IMR-90 (cell line): Measurements from ENCODE around the gene ANTXR1. TPM values are rescaled to one million over a fixed set of nuclear protein-coding genes. Genes with fewer than 3 reads are reported as not detected.

Source experiments
- ATAC-seq: fragments of 200-7000 bp; cut with Tn5 transposase; 2 replicates; pipeline ENCODE4 v1.9.1; 2020; ENCODE audit warnings: low read depth, mild to moderate bottlenecking, moderate library complexity
- BruUV-seq: library from RNA; stranded (reverse); fragments of 400-500 nt; replicated peaks from 2 replicates; lab custom pipeline; 2021; lab: Mats Ljungman, UMichigan
- CTCF ChIA-PET: fragments of 300-600 bp; formaldehyde crosslinking; extraction: SDS; loops from one replicate; lab custom pipeline; 2021; ENCODE audit warnings: antibody characterized with exemption; lab: Yijun Ruan, JAX
- POLR2A ChIA-PET: fragments of 300-600 bp; sonication (Branson Sonifier 250); formaldehyde crosslinking; loops from one replicate; lab custom pipeline; 2022; ENCODE audit warnings: antibody characterized with exemption; ENCODE audit not compliant: unreplicated experiment; lab: Charles Lee
- DNase-seq: peaks from one replicate; pipeline ENCODE4 v3.0.0; 2013
- H2AFZ ChIP-seq: replicated peaks from 2 replicates; pipeline ENCODE3; 2013; ENCODE audit warnings: low read length, mild to moderate bottlenecking; ENCODE audit not compliant: poor library complexity
- H2AK5ac ChIP-seq: 2 replicates; pipeline ENCODE4 v1.6.1; 2013; ENCODE audit warnings: low read depth, low read length, inconsistent platforms
- H2AK9ac ChIP-seq: replicated peaks from 2 replicates; pipeline ENCODE3; 2013; ENCODE audit warnings: mild to moderate bottlenecking, low read depth, low read length, moderate library complexity; ENCODE audit not compliant: poor library complexity
- H2BK120ac ChIP-seq: 2 replicates; pipeline ENCODE4 v1.6.1; 2013; ENCODE audit warnings: low read depth, low read length, inconsistent platforms
- H2BK15ac ChIP-seq: 3 replicates; pipeline ENCODE4 v1.6.1; 2013; ENCODE audit warnings: low read depth, low read length, inconsistent platforms
- H2BK20ac ChIP-seq: 2 replicates; pipeline ENCODE4 v1.6.1; 2013; ENCODE audit warnings: low read depth, mild to moderate bottlenecking, inconsistent platforms, low read length, moderate library complexity
- H2BK5ac ChIP-seq: 2 replicates; pipeline ENCODE4 v1.6.1; 2013; ENCODE audit warnings: mild to moderate bottlenecking, low read depth, low read length, inconsistent platforms; ENCODE audit not compliant: poor library complexity, severe bottlenecking
- H3K14ac ChIP-seq: replicated peaks from 2 replicates; pipeline ENCODE4 v1.6.1; 2013; ENCODE audit warnings: low read depth, low read length, inconsistent platforms
- H3K18ac ChIP-seq: 2 replicates; pipeline ENCODE4 v1.6.1; 2013; ENCODE audit warnings: low read depth, low read length, control low read depth
- H3K23ac ChIP-seq: 2 replicates; pipeline ENCODE4 v1.6.1; 2013; ENCODE audit warnings: low read depth, low read length, inconsistent platforms
- H3K27ac ChIP-seq: 2 replicates; pipeline ENCODE4 v1.5.1; 2013; ENCODE audit warnings: mild to moderate bottlenecking, control low read depth, low read length; ENCODE audit not compliant: insufficient read depth
- H3K27me3 ChIP-seq: 2 replicates; pipeline ENCODE4 v1.6.1; 2013; ENCODE audit warnings: low read length; ENCODE audit not compliant: control insufficient read depth, insufficient read depth
- H3K36me3 ChIP-seq: 2 replicates; pipeline ENCODE4 v1.6.1; 2013; ENCODE audit warnings: low read length, mixed read lengths; ENCODE audit not compliant: control insufficient read depth, insufficient read depth
- H3K4ac ChIP-seq: 2 replicates; pipeline ENCODE4 v1.6.1; 2013; ENCODE audit warnings: low read depth, low read length, inconsistent platforms
- H3K4me1 ChIP-seq: 2 replicates; pipeline ENCODE4 v1.6.1; 2013; ENCODE audit warnings: low read length, mixed read lengths; ENCODE audit not compliant: control insufficient read depth, insufficient read depth
- H3K4me2 ChIP-seq: 2 replicates; pipeline ENCODE4 v1.6.1; 2013; ENCODE audit warnings: low read depth, mild to moderate bottlenecking, control low read depth, low read length, moderate library complexity
- H3K4me3 ChIP-seq: 2 replicates; pipeline ENCODE4 v1.5.1; 2013; ENCODE audit warnings: low read depth, mild to moderate bottlenecking, control low read depth, low read length, moderate library complexity; ENCODE audit not compliant: insufficient read depth
- H3K56ac ChIP-seq: 2 replicates; pipeline ENCODE4 v1.6.1; 2013; ENCODE audit warnings: low read length, inconsistent platforms; ENCODE audit not compliant: insufficient read depth; ENCODE audit errors: extremely low read depth
- H3K79me1 ChIP-seq, 2 experiments: 2 replicates each; pipeline ENCODE4 v1.6.1; 2013; ENCODE audit warnings: low read length in 2 of 2, inconsistent platforms in 1 of 2, low read depth in 1 of 2
- H3K9ac ChIP-seq: 2 replicates; pipeline ENCODE4 v1.6.1; 2013; ENCODE audit warnings: low read depth, low read length, control low read depth
- H3K9me1 ChIP-seq: 2 replicates; pipeline ENCODE4 v1.6.1; 2013; ENCODE audit warnings: low read length, inconsistent platforms; ENCODE audit not compliant: insufficient read depth
- H3K9me3 ChIP-seq: 2 replicates; pipeline ENCODE4 v1.6.1; 2013; ENCODE audit warnings: low read length; ENCODE audit not compliant: control insufficient read depth, insufficient read depth
- H4K20me1 ChIP-seq: 2 replicates; pipeline ENCODE4 v1.6.1; 2013; ENCODE audit warnings: low read length, inconsistent platforms; ENCODE audit not compliant: insufficient read depth
- H4K5ac ChIP-seq: 2 replicates; pipeline ENCODE4 v1.6.1; 2013; ENCODE audit warnings: mild to moderate bottlenecking, low read depth, low read length, control low read depth
- H4K8ac ChIP-seq, 2 experiments: 2 replicates each; pipeline ENCODE4 v1.6.1; 2013; ENCODE audit warnings: low read depth in 2 of 2, low read length in 2 of 2, control low read depth in 1 of 2, inconsistent platforms in 1 of 2
- H4K91ac ChIP-seq: 2 replicates; pipeline ENCODE4 v1.6.1; 2013; ENCODE audit warnings: low read depth, low read length, inconsistent platforms; ENCODE audit not compliant: insufficient read depth
- BHLHE40 ChIP-seq: fragments of 150-350 bp; IDR thresholded peaks from 2 replicates; pipeline ENCODE4 v1.6.1; 2016; ENCODE audit warnings: mild to moderate bottlenecking, low read depth, low read length
- CEBPB ChIP-seq: IDR thresholded peaks from 2 replicates; pipeline ENCODE4 v1.6.1; 2012; ENCODE audit warnings: low read depth, low read length, improper control_type of control experiment
- CTCF ChIP-seq: conservative IDR thresholded peaks from 2 replicates; pipeline ENCODE4 v1.5.1; 2012; ENCODE audit warnings: mild to moderate bottlenecking, low read depth, low read length, improper control_type of control experiment
- FOS ChIP-seq: fragments of 150-350 bp; IDR thresholded peaks from 2 replicates; pipeline ENCODE4 v1.6.1; 2016; ENCODE audit warnings: low read depth, low read length
- MAFK ChIP-seq: IDR thresholded peaks from 2 replicates; pipeline ENCODE4 v1.6.1; 2012; ENCODE audit warnings: low read depth, low read length, improper control_type of control experiment
- MAZ ChIP-seq: IDR thresholded peaks from 2 replicates; pipeline ENCODE4 v1.6.1; 2012; ENCODE audit warnings: low read depth, mild to moderate bottlenecking, low read length, improper control_type of control experiment, moderate library complexity, borderline replicate concordance
- MXI1 ChIP-seq: IDR thresholded peaks from 2 replicates; pipeline ENCODE4 v1.6.1; 2012; ENCODE audit warnings: low read depth, mild to moderate bottlenecking, low read length, moderate library complexity, borderline replicate concordance
- RCOR1 ChIP-seq: IDR thresholded peaks from 2 replicates; pipeline ENCODE4 v1.6.1; 2012; ENCODE audit warnings: mild to moderate bottlenecking, low read length, improper control_type of control experiment; ENCODE audit not compliant: insufficient replicate concordance
- SMC3 ChIP-seq: fragments of 150-350 bp; IDR thresholded peaks from 2 replicates; pipeline ENCODE4 v1.6.1; 2016; ENCODE audit warnings: low read depth, mild to moderate bottlenecking, antibody characterized with exemption, low read length, moderate library complexity
- USF2 ChIP-seq: fragments of 150-350 bp; IDR thresholded peaks from 2 replicates; pipeline ENCODE4 v1.6.1; 2017; ENCODE audit warnings: mild to moderate bottlenecking, antibody characterized with exemption, low read length, low read depth
- WGBS, 2 experiments: methylation state at CpG; one replicate each; pipeline versions ENCODE4 v1.1.5 to v1.1.7; 2013; ENCODE audit warnings: missing lambda C conversion rate in 2 of 2; ENCODE audit not compliant: insufficient read length in 1 of 2; ENCODE audit errors: extremely low coverage in 2 of 2; 5-methylcytosine and 5-hydroxymethylcytosine counted together
- dilution Hi-C: fragments of 300-500 bp; cut with HindIII; formaldehyde crosslinking; loops from one replicate; pipeline ENCODE4 v1.14.3; 2018; ENCODE audit warnings: low sequenced_read_pairs; ENCODE audit not compliant: unreplicated experiment
- in situ Hi-C: fragments of 300-500 bp; cut with MboI; formaldehyde crosslinking; loops from 3 replicates; pipeline ENCODE4 v1.14.3; 2019; ENCODE audit warnings: low sequenced_read_pairs, inconsistent platforms, mixed read lengths
- intact Hi-C: fragments of 100-400 bp; cut with micrococcal nuclease; formaldehyde crosslinking; loops from 2 replicates; pipeline ENCODE4 v1.10.0; 2022
- polyA plus RNA-seq, 3 experiments: library from polyadenylated mRNA; depleted of rRNA; stranded (reverse); fragments of >200 nt; gene quantifications; 2 replicates each; pipeline ENCODE4 v1.2.3, GENCODE V29; 2012; ENCODE audit warnings: low replicate concordance in 1 of 3
- total RNA-seq: library from RNA; depleted of rRNA; stranded (reverse); fragments of >200 nt; gene quantifications from 2 replicates; pipeline ENCODE4 v1.2.3, GENCODE V29; 2012

Gene ANTXR1
- total and polyA plus RNA-seq, 2 of the 4 experiments (the other 2 are of a cell fraction), result 27.2 to 36.9 TPM

- H4K20me1 ChIP-seq, result peaks cover 63% of the 10 kb centered on the region
- H2BK5ac ChIP-seq, result no peak overlapping the region
- peaks cover 22% of the 10 kb centered on the region for H3K9me1 ChIP-seq
- no peak overlapping the region for H3K4me2 ChIP-seq
- no peaks in the 10 kb centered on the region for H3K9me3 ChIP-seq
- no peak overlapping the region for H2BK15ac ChIP-seq
- peak overlapping the region; percentile 19; the same call in 1 of the 2 replicates for H3K4ac ChIP-seq
- peak; percentile 36 for DNase-seq
- H3K18ac ChIP-seq, result no peak overlapping the region
- no peak overlapping the region for H3K27ac ChIP-seq
- TF ChIP-seq CEBPB, result no peak
- TF ChIP-seq SMC3, result no peak
- TF ChIP-seq RCOR1, result no peak
- TF ChIP-seq MAZ, result no peak
- no peak for TF ChIP-seq CTCF
- no peak for TF ChIP-seq FOS
- no peak for TF ChIP-seq MAFK
- no peak for TF ChIP-seq MXI1
- TF ChIP-seq BHLHE40, result no peak
- TF ChIP-seq USF2, result no peak
- H4K5ac ChIP-seq, result no peak overlapping the region
- CTCF ChIA-PET, result no interaction called here
- no peak overlapping the region for H2AK9ac ChIP-seq
- POLR2A ChIA-PET, result no interaction called here
- intact Hi-C loops (no loop called here), dilution Hi-C loops (no loop called here), in situ Hi-C loops (no loop called here)
- 0 out of 2 replicates have a peak overlapping the region, but pooled peaks have one; percentile 63 for H3K14ac ChIP-seq
- WGBS, 2 experiments, result no CpG with 5 or more reads among the region's 6 CpGs
- H2BK20ac ChIP-seq, result no peak overlapping the region
- no peak for ATAC-seq
- H3K56ac ChIP-seq, result no peak overlapping the region
- H3K36me3 ChIP-seq, result peaks cover 9% of the 10 kb centered on the region
- no peaks in the 10 kb centered on the region for H3K27me3 ChIP-seq
- H3K4me1 ChIP-seq, result peaks cover 20% of the 10 kb centered on the region
- peak overlapping the region in 1 of 2 experiments; percentile 35; a peak in 1 of 4 replicates for H4K8ac ChIP-seq
- no TSS peak for BruUV-seq
- peaks cover 49 to 66% of the 10 kb centered on the region in 2 experiments for H3K79me1 ChIP-seq
- H3K9ac ChIP-seq, result no peak overlapping the region
- H3K4me3 ChIP-seq, result no peak overlapping the region
- H2AK5ac ChIP-seq, result no peak overlapping the region
- H2AFZ ChIP-seq, result no peak overlapping the region
- no peak overlapping the region; the same call in 1 of the 2 replicates for H4K91ac ChIP-seq
- peak overlapping the region; percentile 26; the same call in 1 of the 2 replicates for H3K23ac ChIP-seq
- H2BK120ac ChIP-seq, result no peak overlapping the region
Observed at GRCh38 chr2:69032336-69032735, 19.4 kb downstream of the ANTXR1 start.
